GM18870 (cell line): ENCODE results near the gene CHD8.
"Not testable (repeated sequence)": the region's sequence is repeated elsewhere in the genome, so short reads cannot be mapped to it uniquely, and the experiment has no call there.

Source experiments
- ATAC-seq: cut with Tn5 transposase; IDR thresholded peaks from one replicate; pipeline ENCODE4 v1.9.1; 2021; ENCODE audit warnings: moderate library complexity; ENCODE audit not compliant: unreplicated experiment

CHD8 gene

DNA sequence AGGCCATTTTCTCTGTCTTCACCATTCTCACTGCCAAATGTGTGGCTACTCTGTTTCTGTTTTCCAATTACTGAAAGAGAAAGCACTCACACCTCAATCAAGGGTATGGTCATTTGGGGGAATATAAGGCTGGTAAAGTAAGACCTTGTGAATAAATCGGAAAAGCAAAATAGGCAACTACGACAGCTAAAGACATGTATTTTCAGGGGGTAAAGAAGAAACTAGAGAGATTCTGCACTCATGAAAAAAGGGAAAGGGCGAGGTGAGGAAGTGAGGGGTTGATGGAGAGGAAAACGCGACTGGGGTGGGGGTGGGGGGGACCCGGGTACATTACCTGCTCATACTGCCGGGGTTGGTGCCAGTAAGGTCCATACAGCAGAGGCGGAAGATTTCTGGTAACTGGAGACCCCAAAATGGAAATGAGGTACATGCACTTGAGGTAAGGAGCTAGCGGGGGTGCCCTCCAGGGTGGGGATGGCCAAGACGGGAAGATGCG lies 19.3 kb downstream of the CHD8 start:
- ATAC-seq: no peak

DNA sequence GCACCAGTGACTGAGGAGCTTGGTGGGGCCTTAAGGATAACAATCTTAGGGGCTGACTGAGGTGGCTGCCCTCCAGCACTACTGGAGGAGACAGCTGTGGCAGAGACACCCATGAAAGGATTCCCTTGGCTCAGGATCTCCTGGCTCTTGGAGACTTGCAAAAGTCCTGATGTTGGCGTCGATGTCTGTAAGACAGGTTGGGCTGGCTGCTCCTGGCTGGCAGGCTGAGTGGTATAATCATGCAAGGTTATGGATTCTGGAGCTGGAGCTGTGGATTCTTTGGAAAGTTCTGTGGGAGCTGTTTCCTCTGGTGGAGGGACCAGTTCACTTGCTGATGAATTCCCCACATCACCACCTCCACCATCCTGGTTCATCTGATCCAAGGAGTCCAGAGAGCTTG lies 24.8 kb downstream of the CHD8 start:
- ATAC-seq: no peak

DNA sequence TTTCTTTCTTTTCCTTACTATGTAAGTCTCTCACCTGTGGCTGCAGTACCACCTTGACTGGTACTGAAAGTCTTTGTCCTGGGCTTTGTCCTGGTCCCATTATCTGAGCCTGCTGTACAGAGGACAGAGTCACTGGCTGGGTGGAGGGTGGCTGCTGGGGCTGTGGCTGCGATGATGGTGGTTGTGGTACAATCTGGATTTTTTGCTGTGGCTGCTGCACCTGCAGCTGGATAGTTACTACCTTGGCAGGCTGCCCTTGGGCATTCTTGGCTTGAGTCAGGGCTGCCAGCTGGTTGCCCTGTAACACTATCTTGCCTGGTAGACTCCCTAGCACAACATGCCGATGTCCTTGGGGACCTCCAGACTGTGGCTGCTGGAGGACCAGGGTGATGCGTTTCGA lies 27.0 kb downstream of the CHD8 start:
- ATAC-seq: no peak

DNA sequence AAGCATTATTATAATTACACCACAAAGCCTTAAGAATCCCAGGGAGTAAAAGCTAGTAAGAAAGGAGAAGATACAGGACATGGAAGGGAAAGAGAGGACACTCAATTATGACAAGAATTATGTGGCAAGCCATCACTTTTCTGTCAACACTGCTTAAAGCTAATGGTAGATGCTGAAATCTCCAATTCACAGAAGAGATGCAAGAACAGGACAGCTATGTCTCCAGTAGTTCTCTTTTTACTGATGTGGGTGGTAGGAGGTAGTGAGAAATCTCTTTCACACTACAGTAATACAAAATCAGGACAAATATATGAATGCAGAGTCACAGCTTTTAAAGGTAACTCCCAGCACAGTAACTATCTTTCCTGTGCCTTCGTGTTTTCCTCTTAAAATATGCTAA lies 29.2 kb downstream of the CHD8 start:
- no peak for ATAC-seq

DNA sequence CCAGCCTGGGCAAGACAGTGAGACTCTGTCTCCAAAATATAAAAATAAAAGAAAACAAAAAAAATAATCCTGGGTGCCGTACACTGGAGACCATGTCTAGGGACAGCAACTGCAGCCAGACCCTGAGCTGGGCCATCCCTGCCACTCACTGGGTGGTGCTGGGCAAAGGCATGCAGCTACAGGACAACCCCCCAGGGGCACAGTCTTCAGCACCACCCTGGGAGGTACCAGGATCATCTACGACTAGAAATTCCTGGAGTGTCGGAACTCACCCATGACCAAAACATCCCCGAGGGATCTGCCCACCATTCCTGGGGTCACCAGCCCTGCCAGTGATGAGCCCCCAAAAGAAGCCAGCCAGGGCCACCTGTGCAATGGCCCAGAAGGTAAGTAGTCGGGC lies 36.4 kb downstream of the CHD8 start:
- no peak for ATAC-seq

DNA sequence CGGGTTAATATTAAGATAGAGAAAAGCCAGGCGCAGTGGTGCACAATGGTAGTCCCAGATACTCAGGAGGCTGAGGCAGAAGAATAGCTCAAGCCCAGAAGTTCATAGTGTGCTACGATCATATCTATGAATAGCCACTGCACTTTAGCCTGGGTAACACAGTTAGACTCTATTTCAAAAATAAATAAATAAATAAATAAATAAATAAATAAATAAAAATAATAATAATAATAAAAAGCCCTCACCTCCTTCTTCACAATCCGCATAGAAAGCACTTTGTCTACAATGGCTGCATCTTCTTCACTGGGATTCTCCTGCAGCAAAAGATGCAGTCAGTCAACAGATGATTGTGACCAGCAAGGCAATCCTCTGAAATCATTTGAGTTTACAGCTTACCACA lies 40.6 kb downstream of the CHD8 start:
- no peak for ATAC-seq

DNA sequence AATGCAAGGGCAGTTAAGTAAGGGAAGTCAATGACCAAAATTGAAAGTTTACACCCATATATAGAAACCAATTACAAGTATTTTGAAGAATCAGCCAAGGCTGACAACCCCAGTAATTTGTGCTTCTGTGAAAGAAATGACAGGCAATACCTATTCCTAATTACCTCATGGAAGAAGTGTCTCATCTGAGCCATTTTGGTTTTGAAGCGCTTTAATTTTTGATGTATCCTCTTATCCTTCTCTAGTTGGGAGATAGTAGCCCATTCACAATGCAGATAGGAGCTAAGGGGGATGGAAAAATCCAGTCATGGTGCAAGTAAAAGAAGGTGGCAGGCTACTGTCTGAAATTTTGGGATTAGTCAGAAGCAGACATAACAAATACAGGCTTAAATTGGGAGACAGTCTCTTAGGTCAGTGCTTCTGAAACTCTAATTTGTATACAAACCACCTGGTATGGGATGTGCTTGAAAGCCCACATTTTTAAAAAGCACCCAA lies 41.7 kb downstream of the CHD8 start:
- no peak for ATAC-seq

DNA sequence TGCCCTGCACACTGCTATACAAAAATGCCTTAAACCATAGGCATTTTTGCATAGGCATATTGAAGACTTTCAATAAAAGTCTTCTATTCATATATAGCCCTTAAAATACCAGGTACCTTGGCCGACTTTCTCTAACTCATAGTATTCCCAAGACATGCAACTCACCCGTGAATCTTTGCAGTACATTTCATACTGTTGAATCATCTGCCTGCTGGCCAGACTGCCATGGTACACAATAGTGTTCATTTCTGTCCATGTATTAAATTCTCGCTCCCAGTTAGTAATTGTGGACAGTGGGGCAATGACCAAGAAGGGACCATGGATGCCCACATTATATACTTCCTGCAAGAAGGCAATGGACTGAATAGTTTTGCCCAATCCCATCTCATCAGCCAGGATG lies 47.8 kb downstream of the CHD8 start:
- no peak for ATAC-seq

DNA sequence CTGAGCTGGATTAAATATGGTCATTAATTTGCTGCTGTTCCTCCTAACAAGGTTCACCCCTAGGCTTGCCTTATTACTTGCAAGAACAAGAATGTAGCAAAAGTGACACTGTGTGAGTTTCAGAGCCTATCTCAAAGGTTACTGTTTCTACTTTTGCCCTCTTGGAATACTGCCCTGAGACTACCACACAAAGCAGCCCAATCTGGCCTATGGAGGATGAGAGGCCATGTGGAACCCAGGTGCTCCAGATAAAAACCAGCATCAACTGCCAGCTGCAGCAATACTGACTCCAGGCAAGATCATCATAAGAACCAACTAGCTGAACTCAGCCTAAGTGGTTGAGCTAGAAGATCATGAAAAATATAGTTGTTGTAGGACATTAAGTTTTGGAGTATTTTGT lies 49.7 kb downstream of the CHD8 start:
- ATAC-seq: no peak

DNA sequence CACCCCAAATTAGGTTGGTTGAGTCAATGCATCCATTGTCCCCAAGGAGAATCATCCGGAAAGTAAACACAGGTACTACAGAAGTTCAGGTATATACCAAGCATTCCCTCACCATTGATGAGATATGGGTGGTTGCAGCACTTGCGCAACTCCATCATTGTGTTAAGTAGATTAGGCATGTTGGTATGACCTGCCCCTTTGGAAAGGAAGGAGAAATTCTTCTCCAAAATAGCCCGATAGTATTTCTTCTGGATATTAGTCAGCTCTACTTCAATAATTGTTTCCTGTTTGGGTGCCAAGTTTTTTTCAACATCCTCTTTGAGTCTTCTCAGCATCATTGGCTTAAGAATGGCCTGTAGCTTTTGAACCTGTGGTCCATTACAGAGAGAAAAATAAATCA lies 50.8 kb downstream of the CHD8 start:
- ATAC-seq: no peak

DNA sequence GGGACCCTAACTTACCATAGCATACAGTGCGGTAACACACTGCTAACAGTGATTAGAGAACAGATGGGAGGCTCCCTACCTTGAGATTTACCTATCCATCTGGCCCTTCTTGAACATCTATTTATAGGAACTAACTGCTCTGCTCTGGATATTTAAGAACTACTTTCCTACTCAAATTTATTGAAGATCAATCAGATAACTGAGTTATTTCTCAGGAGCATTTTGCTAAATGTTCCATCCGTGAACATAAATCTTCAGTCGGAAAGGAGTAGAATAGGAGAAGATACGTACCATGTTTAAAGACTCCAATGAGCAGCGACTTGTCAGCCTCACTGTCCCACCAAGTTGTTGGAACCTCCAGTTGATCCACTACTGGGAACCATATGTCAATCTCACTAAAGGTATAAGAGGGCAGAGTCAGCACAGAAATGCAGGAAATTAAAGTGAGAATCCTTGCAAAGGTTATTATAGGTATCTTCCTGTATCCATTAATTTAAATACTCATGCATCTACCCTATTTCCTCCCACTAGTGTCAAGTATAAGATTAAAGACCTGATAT lies 56.5 kb downstream of the CHD8 start:
- ATAC-seq: no peak

DNA sequence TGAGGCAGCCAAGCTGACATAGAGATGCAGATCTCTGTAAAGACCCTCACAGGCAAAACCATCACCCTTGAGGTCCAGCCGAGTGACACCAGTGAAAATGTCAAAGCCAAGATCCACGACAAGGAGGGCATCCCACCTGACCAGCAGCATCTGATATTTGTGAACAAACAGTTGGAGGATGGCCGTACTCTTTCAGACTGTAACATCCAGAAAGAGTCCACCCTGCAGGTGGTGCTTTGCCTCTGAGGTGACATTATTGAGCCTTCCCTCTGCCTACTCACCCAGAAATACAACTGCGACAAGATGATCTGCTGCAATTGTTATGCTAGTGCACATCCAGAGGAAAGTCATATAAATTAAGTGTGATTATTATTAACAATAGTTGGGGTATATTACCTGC lies 57.0 kb downstream of the CHD8 start:
- no peak for ATAC-seq

DNA sequence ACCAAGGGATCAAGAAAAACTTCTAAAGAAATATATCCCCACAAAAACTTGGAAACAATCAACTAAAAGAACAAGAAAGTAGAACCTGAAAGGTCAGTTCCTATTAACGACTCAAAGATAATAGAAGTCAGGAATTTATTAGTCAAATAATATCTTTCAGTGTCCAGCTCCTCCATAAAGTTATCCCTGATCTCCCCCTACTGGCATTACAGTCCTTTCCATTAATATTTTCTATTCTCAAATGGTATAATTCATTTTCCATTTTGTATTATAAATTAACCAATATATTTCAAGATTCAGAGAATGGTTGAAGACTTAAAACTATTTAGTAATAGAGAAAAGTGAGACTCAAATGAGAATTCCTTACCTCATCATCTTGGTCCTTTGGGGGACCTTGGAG lies 60.5 kb downstream of the CHD8 start:
- no peak for ATAC-seq

DNA sequence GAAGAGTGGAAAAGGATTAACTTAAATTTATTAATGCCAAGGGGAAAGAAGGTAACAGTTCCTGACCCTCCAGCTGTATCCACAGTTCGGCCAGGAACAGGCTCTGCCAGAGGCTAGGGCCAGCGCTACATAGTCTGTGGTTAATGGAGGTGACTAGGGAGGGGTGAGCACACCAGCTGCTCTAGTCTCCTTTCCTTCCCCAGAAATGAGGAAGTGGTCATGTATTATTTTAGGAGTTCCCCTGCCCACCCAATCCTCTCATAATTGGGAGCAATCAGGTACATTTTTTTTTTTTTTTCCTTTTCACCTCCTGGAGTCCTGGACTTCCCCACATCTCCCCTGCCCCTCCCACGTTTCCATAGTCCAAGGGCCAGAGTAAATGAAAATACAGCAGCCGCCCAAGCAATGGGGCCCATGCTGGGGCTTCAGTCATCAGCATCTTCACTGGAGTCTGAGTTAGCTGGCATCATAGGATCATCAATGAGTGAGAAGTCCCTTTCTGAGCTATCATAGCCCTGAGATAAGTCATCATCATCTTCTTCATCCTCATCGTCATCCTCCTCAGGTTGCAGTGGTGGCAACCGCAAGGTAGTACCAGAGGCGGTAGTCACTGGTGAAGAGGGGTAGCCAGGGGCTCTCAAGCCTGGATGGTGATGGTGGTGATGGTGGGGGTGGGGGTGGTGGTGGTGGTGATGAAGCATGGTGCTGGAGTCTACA lies 70.6 kb downstream of the CHD8 start:
- ATAC-seq: no peak

DNA sequence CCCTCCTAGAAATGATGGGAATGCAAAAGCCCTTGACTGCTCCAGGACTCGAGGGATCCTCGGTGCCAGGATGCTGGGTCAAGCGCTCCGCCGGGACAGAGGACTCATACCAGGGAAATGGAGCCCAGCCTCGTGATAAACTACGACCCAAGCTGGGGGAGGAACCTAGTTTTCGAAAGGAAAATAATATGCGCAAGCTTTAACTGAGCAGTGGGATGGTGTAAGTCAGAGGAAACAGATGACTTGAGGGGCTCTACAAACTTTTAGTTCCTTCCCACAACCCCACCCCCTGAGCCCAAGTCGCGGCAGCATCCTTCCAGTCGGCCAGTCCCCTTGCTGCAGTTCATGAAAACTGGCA lies 71.5 kb downstream of the CHD8 start:
- peak; percentile 23 for ATAC-seq

DNA sequence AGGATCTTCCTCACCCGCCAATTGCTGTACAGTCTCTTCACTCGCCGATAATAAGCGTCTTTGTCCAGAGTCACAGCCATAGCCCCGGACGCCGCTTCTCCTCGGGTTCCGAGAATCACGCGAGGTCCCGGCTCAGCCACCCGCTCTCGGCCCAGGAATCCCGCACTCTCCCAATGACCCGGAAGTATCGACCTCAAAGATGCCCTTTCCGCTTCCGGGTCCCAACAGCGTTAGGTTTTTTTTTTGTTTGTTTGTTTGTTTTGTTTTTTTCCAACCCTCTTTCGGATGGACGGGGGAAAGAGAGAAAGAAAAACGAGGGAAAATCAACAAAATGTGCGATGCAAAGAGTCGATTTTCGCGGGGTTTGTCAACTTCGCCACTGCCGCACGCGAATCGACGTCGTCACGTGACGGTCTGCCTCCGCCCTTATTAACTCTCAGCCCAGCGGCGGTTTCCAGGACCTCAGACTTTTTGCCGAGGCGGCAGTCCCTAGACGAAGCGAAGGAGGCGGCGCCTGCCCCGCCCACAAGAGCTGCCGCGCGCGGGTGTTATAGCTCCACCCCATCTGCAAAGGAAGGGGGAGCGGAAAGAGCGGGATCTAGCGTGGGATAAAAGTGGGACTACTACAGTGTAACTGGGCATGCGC lies 72.0 kb downstream of the CHD8 start, which contains the start of gene SUPT16H:
Gene SUPT16H, minus strand, starts transcription at position 172 of the 646 bp plus-strand sequence. Its CDS starts 92 bp downstream, at position 80.
- peak; percentile 79 for ATAC-seq

DNA sequence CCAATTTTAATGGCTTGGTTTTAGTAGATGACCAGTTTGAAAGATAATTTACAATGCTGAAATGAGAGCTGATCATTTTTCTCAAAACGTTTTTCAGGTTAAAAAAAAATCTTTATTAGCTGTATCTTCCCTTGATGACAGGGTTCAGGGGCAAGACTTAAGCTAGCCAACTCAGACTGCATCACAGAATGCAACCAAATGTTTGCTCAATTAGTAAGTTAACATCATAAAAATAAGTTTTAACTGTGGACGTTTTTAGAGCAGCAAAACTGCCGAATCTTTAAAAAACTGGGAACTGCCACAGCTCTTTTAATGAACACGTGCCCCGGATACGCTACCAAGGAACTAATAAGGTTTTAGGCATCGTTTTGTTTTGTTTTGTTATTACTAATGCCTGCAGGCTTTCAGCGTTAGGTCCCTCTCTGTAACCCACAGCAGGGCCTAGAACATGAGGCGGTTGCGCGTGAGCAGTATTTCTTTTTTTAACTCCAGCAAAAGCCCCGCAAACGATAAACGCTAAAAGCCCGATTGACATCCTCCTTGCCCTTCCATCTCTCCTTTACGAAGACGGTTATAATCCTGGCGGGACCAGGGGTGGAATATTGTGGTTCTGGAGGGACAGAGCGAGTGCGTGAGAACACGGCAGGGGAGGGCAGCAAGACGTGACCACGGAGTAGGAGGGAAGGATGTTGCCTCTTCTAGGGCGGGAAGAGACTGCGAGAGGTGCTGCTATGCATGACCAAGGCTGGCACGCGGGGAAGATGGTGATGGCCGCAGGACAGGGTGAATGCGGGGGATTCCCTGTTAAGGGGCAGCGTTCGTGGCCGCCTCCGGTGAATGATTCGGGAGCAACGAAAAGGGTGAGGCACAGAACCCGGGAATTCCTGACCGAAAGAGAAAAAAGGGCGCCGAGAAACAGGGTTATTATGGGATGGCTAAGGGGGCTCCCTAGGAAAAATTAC lies 72.8 kb downstream of the CHD8 start:
- peak; percentile 27 for ATAC-seq

DNA sequence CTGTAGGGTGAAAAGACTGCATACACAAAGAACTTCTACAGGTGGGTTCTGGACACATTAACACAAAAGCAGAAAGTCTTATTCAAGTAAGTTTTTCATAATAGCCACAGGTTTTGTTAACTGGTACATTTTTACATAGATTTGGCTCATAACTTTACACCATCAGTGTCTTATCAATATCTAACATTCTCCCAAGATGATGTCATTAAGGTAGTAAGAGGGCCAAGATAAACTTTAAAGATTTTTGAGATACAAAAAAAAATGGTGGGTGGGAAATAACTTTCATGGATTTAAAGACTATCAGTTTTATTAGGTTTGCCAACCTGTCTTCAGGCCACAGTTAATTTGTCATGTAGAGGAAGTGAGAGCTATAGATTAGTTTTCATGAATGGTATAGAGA lies 73.8 kb downstream of the CHD8 start:
- ATAC-seq: no peak

DNA sequence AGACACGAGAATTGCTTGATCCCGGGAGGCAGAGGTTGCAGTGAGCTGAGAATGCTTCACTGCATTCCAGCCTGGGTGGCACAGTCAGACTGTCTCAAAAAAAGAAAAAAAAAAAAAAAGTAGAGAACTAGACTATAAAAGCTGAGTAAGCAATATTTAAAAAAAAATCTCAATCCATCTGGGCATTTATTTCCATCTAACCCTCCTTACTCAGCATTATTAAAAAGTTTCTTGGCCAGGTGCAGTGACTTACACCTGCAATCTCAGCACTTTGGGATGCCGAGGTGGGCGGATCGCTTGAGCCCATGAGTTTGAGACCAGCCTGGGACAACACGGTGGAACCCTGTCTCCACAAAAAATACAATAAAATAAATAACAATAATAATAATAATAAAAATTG lies 76.6 kb downstream of the CHD8 start:
- ATAC-seq: no peak

DNA sequence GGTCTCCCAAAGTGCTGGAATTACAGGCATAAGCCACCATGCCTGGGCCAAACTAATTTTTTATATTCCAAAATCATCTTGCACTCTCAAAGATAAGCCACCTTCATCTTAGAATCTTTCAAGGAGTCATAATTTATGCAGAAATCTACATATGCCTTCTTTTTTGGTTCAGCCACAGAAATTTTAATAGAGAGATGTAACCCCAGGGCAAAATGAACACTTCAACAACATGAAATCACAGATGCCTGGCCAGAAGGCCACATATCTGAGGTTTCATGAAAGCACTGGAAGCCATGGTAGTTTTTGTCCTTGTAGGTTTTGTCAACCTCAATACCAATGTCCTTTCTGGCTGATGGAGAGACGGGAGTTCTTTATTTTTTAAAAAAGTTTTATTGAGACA lies 81.9 kb downstream of the CHD8 start:
- no peak for ATAC-seq

DNA sequence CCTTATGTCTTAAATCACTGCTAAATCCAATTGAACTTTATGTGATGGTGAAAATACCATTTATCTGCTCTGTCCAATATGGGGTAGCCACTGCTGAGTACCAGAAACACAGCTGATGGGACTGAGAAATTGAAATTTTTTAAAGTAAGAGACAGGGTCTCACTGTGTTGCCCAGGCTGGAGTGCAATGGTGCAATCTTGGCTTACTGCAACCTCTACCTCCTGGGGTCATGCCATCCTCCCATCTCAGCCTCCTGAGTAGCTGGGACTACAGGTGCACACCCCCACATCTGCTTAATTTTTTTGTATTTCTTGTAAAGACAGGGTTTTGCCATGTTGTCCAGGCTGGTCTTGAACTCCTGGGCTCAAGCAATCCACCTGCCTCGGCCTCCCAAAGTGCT lies 83.1 kb downstream of the CHD8 start:
- not testable (repeated sequence) for ATAC-seq
